ENCODE measurements around the gene MYO5C. TPM values are rescaled to one million over a fixed set of nuclear protein-coding genes. Genes with fewer than 3 reads are reported as not detected.

Gene MYO5C
- total and polyA plus RNA-seq, 2 of the 13 experiments (the other 11 are each of a cell fraction or from before 2014, with no cell fraction given) = 15.7 to 23.7 TPM

DNA sequence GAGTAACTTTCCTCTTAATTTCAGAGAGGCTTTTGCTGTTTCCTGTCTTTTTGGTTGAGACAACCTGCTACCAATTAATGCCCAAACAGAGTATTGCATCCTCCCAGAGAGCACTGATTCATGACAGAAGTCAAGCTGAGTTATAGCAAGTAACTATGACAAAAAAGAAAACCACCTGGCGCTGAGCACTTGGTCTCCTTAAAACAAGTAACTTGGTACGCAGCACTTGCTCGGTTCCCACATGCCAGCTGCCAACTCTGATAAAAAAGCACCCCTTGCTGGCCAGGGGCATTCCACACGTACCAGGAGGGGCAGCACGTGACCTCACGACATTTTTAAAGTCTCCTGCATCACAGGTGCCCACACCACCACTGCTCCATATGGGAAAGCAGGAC is 13.5 kb upstream of the MYO5C start:
- no peak overlapping the region for H3K27ac ChIP-seq (ENCODE audit: extremely low read length, insufficient read depth, low read length)
- ATAC-seq (no peak), DNase-seq (ENCODE audit: low spot score) (no peak), FAIRE-seq (no peak)
- H3K9me3 ChIP-seq (ENCODE audit: low read length) = no peaks in the 10 kb centered on the region
- ChIA-PET POLR2A (no interaction called here), CTCF (ENCODE audit: low intra/inter-chr PET ratio, low total read pairs) (no interaction called here)
- H3K79me2 ChIP-seq (ENCODE audit: insufficient read depth, low read length) = no peaks in the 10 kb centered on the region
- no peaks in the 10 kb centered on the region for H3K27me3 ChIP-seq (ENCODE audit: control insufficient read depth in 1 of 2, insufficient read depth in 2 of 2, low read length in 2 of 2)
- no peak overlapping the region for H3K4me3 ChIP-seq (replicated peaks in 1 of 3; ENCODE audit: insufficient read depth in 1 of 3, low read depth in 2 of 3, low read length in 3 of 3)
- H3K36me3 ChIP-seq (replicated peaks in 1 of 2; ENCODE audit: control insufficient read depth in 1 of 2, insufficient read depth in 2 of 2, low read length in 2 of 2) = no peaks in the 10 kb centered on the region
- no peak for TF ChIP-seq NR2F2 (IDR thresholded peaks at IDR 0.05; ENCODE audit: borderline replicate concordance, low read depth)
- no peak for TF ChIP-seq NR0B2 (CRISPR knock-in tag; IDR thresholded peaks at IDR 0.05)
- TF ChIP-seq ZNF317 (CRISPR knock-in tag; IDR thresholded peaks at IDR 0.05) = no peak
- TF ChIP-seq SPEN (CRISPR knock-in tag; IDR thresholded peaks at IDR 0.05; ENCODE audit: low read depth) = no peak
- BruUV-seq (replicated peaks) = no TSS peak
- no peak overlapping the region for H2AFZ ChIP-seq (ENCODE audit: low read length)
- intact Hi-C loops (cut with micrococcal nuclease; ENCODE audit: unreplicated experiment) (no loop called here), in situ Hi-C loops (cut with HindIII; ENCODE audit: extremely low pct_ligation_motif_present, low pct_unique_long_range_greater_than_20kb) (no loop called here)
- no peak overlapping the region for H3K9ac ChIP-seq (ENCODE audit: insufficient read depth, low read depth, low read length)
- WGBS (ENCODE audit: low lambda C conversion rate) = 94% methylated on average over 6 of the region's 6 CpGs
- H3K4me2 ChIP-seq (ENCODE audit: low read depth, low read length) = no peak overlapping the region
- no peaks in the 10 kb centered on the region for H3K4me1 ChIP-seq (ENCODE audit: insufficient read depth, low read length)
- H4K20me1 ChIP-seq (ENCODE audit: insufficient read depth, low read length) = no peaks in the 10 kb centered on the region

DNA sequence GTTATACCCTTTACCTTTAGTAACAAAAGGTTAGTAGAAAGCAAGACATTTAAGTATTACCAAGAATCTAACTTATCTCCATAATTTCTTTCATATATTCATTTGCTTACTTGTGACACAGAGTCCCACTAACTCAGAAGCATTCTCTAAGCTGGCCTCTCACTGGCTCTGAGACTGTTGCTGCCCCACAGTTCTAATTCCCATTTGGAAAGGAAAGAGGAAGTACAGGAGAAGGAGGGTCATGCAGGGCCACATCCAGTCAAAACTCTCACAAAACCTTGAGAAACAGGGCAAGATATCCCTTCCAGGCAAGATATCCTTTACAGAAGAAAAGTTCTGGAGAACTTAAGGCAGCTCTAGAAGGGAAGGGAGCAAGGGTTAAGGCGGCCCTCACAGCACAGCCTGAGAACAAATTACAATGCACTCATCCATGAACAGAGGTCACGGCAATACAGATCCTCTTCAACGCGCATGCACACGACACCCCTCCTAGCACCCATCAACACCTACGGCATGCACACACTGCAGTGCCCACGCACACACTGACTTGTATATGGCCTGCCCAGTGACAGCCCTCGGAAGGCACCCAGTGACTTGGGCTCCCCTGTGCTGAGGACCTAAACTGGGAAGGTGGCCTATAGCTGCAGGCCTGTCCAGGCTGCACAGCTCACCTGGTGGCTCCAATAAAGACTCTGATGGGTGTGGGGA is 13.0 kb upstream of the MYO5C start:
- ATAC-seq = no peak
- ChIA-PET CTCF (ENCODE audit: low intra/inter-chr PET ratio, low total read pairs) (no interaction called here), POLR2A (no interaction called here)
- intact Hi-C loops (cut with micrococcal nuclease; ENCODE audit: unreplicated experiment) = no loop called here
- no peaks in the 10 kb centered on the region for H3K36me3 ChIP-seq (replicated peaks in 1 of 2; ENCODE audit: control insufficient read depth in 1 of 2, insufficient read depth in 2 of 2, low read length in 2 of 2)
- no peaks in the 10 kb centered on the region for H3K27me3 ChIP-seq (ENCODE audit: control insufficient read depth in 1 of 2, insufficient read depth in 2 of 2, low read length in 2 of 2)
- H3K27ac ChIP-seq (ENCODE audit: extremely low read length, insufficient read depth, low read length) = no peak overlapping the region
- FAIRE-seq = no peak
- no peaks in the 10 kb centered on the region for H4K20me1 ChIP-seq (ENCODE audit: insufficient read depth, low read length)
- WGBS (ENCODE audit: low lambda C conversion rate) = 77% methylated on average over 8 of the region's 8 CpGs
- no peaks in the 10 kb centered on the region for H3K9me3 ChIP-seq (ENCODE audit: low read length)
- in situ Hi-C loops (cut with HindIII; ENCODE audit: extremely low pct_ligation_motif_present, low pct_unique_long_range_greater_than_20kb) = no loop called here
- DNase-seq (ENCODE audit: low spot score) = no peak
- H2AFZ ChIP-seq (ENCODE audit: low read length) = no peak overlapping the region
- no TSS peak for BruUV-seq (replicated peaks)
- H3K4me3 ChIP-seq (replicated peaks in 1 of 3; ENCODE audit: insufficient read depth in 1 of 3, low read depth in 2 of 3, low read length in 3 of 3) = no peak overlapping the region
- H3K79me2 ChIP-seq (ENCODE audit: insufficient read depth, low read length) = no peaks in the 10 kb centered on the region
- H3K9ac ChIP-seq (ENCODE audit: insufficient read depth, low read depth, low read length) = no peak overlapping the region
- no peak overlapping the region for H3K4me2 ChIP-seq (ENCODE audit: low read depth, low read length)
- TF ChIP-seq ZFP1 (CRISPR knock-in tag; IDR thresholded peaks at IDR 0.05) = no peak
- TF ChIP-seq ZC3H13 (CRISPR knock-in tag; IDR thresholded peaks at IDR 0.05) = no peak
- no peak for TF ChIP-seq FOXA1 (IDR thresholded peaks at IDR 0.05)
- TF ChIP-seq FOXA1 (CRISPR knock-in tag; IDR thresholded peaks at IDR 0.05) = no peak
- no peak for TF ChIP-seq GABPB1 (CRISPR knock-in tag; IDR thresholded peaks at IDR 0.05)
- no peak for TF ChIP-seq ZNF883 (CRISPR knock-in tag; IDR thresholded peaks at IDR 0.05; ENCODE audit: not compliant biosample characterization)
- TF ChIP-seq, protein P1, sequence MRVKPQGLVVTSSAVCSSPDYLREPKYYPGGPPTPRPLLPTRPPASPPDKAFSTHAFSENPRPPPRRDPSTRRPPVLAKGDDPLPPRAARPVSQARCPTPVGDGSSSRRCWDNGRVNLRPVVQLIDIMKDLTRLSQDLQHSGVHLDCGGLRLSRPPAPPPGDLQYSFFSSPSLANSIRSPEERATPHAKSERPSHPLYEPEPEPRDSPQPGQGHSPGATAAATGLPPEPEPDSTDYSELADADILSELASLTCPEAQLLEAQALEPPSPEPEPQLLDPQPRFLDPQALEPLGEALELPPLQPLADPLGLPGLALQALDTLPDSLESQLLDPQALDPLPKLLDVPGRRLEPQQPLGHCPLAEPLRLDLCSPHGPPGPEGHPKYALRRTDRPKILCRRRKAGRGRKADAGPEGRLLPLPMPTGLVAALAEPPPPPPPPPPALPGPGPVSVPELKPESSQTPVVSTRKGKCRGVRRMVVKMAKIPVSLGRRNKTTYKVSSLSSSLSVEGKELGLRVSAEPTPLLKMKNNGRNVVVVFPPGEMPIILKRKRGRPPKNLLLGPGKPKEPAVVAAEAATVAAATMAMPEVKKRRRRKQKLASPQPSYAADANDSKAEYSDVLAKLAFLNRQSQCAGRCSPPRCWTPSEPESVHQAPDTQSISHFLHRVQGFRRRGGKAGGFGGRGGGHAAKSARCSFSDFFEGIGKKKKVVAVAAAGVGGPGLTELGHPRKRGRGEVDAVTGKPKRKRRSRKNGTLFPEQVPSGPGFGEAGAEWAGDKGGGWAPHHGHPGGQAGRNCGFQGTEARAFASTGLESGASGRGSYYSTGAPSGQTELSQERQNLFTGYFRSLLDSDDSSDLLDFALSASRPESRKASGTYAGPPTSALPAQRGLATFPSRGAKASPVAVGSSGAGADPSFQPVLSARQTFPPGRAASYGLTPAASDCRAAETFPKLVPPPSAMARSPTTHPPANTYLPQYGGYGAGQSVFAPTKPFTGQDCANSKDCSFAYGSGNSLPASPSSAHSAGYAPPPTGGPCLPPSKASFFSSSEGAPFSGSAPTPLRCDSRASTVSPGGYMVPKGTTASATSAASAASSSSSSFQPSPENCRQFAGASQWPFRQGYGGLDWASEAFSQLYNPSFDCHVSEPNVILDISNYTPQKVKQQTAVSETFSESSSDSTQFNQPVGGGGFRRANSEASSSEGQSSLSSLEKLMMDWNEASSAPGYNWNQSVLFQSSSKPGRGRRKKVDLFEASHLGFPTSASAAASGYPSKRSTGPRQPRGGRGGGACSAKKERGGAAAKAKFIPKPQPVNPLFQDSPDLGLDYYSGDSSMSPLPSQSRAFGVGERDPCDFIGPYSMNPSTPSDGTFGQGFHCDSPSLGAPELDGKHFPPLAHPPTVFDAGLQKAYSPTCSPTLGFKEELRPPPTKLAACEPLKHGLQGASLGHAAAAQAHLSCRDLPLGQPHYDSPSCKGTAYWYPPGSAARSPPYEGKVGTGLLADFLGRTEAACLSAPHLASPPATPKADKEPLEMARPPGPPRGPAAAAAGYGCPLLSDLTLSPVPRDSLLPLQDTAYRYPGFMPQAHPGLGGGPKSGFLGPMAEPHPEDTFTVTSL (CRISPR knock-in tag; IDR thresholded peaks at IDR 0.05; ENCODE audit: borderline replicate concordance) = no peak
- TF ChIP-seq ZMAT3 (CRISPR knock-in tag; conservative IDR thresholded peaks at IDR 0.05) = no peak
- no peak for TF ChIP-seq MEIS1 (CRISPR knock-in tag; IDR thresholded peaks at IDR 0.05; ENCODE audit: borderline replicate concordance)
- no peaks in the 10 kb centered on the region for H3K4me1 ChIP-seq (ENCODE audit: insufficient read depth, low read length)
